Activated T-cell treated with anti-CD3 and anti-CD28 coated beads, Interleukin-2, amount 50 U/mL, for 24 hours (primary cell): ENCODE data around the gene FRMD4B.
A peak's percentile ranks its signal among the peaks of the same experiment; 100 is the strongest.

ENCODE experiments used
- DNase-seq: peaks from one replicate; pipeline ENCODE4 v3.0.0-alpha.2; 2020
- H3K27ac Mint-ChIP-seq: 2 replicates; pipeline ENCODE4 v1.8.0; 2020; ENCODE audit warnings: mild to moderate bottlenecking, mixed read lengths
- H3K27me3 Mint-ChIP-seq: 2 replicates; pipeline ENCODE4 v1.8.0; 2020; ENCODE audit warnings: mixed read lengths
- H3K36me3 Mint-ChIP-seq: 2 replicates; pipeline ENCODE4 v1.8.0; 2020; ENCODE audit warnings: low read depth, mixed read lengths
- H3K4me1 Mint-ChIP-seq: 2 replicates; pipeline ENCODE4 v1.8.0; 2020; ENCODE audit warnings: low read depth, mixed read lengths
- H3K4me3 Mint-ChIP-seq: 2 replicates; pipeline ENCODE4 v1.8.0; 2020; ENCODE audit warnings: mild to moderate bottlenecking, moderate library complexity, mixed read lengths
- H3K9me3 Mint-ChIP-seq: 2 replicates; pipeline ENCODE4 v1.8.0; 2020; ENCODE audit warnings: mixed read lengths

The FRMD4B gene

GRCh38 chr3:69199942-69200341 is 185.9 kb downstream of the FRMD4B start:
- peaks cover 70% of the 10 kb centered on the region for H3K4me1 Mint-ChIP-seq
- no peak for DNase-seq
- no peaks in the 10 kb centered on the region for H3K27me3 Mint-ChIP-seq
- peak overlapping the region; percentile 84 for H3K4me3 Mint-ChIP-seq
- peaks cover 45% of the 10 kb centered on the region for H3K36me3 Mint-ChIP-seq
- H3K9me3 Mint-ChIP-seq = no peaks in the 10 kb centered on the region
- H3K27ac Mint-ChIP-seq = peak overlapping the region; percentile 99

- no peaks in the 10 kb centered on the region for H3K9me3 Mint-ChIP-seq
- H3K27me3 Mint-ChIP-seq = no peaks in the 10 kb centered on the region
- peak; percentile 64 for DNase-seq
- peaks cover 64% of the 10 kb centered on the region for H3K36me3 Mint-ChIP-seq
- peak overlapping the region; percentile 84 for H3K4me3 Mint-ChIP-seq
- H3K27ac Mint-ChIP-seq = peak overlapping the region; percentile 99
- H3K4me1 Mint-ChIP-seq = peaks cover 61% of the 10 kb centered on the region
Observed at GRCh38 chr3:69197922-69198530, 187.9 kb downstream of the FRMD4B start.

DNA sequence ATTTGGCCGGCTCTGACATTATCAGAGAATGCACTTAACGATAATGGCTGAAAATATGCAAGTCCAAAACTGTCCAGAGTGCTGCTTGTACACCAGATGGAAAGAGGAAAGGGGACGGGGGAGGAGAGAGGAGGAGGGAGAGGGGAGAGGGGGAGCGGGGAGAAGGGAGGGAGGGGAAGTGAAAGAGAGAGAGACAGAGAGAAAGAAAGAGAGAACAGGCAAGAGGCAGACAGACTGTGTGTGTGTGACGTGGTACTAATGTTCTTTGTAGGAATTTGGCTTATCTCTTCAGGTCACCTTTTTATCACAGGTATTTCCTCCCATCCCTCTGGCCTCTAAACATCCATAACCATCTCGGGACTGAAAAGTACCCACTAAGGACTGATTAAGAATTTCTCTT is 188.4 kb downstream of the FRMD4B start:
- H3K36me3 Mint-ChIP-seq = peaks cover 70% of the 10 kb centered on the region

DNA sequence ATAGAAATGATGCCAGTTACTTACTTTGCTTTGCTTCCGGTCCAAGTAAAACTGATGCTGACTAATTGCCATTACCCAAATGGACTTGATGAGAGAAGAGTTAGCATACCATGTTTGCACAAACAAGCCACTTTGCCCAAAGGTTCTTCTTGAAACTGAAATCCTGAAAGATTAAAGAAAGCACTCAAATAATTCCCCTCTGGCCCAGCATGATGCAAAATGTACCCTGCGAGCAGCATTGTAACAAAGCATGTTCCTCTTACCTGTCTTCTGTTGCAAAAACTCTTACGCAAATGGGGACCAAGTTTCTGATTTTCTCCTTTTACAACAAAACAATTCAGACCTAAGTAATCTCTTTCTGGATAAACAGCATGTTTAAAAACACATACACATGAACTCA is 189.0 kb downstream of the FRMD4B start:
- peaks cover 55% of the 10 kb centered on the region for H3K4me1 Mint-ChIP-seq
- peak overlapping the region; percentile 99 for H3K27ac Mint-ChIP-seq
- H3K4me3 Mint-ChIP-seq = peak overlapping the region; percentile 84
- H3K36me3 Mint-ChIP-seq = peaks cover 76% of the 10 kb centered on the region
- DNase-seq = no peak
- no peaks in the 10 kb centered on the region for H3K27me3 Mint-ChIP-seq
- no peaks in the 10 kb centered on the region for H3K9me3 Mint-ChIP-seq

More for the DNA sequence above, 188.4 kb downstream of the FRMD4B start:
- Mint-ChIP-seq H3K9me3 (no peaks in the 10 kb centered on the region), H3K4me1 (peaks cover 56% of the 10 kb centered on the region), H3K27ac (peak overlapping the region; percentile 99), H3K4me3 (peak overlapping the region; percentile 84), H3K27me3 (no peaks in the 10 kb centered on the region)
- no peak for DNase-seq

DNA sequence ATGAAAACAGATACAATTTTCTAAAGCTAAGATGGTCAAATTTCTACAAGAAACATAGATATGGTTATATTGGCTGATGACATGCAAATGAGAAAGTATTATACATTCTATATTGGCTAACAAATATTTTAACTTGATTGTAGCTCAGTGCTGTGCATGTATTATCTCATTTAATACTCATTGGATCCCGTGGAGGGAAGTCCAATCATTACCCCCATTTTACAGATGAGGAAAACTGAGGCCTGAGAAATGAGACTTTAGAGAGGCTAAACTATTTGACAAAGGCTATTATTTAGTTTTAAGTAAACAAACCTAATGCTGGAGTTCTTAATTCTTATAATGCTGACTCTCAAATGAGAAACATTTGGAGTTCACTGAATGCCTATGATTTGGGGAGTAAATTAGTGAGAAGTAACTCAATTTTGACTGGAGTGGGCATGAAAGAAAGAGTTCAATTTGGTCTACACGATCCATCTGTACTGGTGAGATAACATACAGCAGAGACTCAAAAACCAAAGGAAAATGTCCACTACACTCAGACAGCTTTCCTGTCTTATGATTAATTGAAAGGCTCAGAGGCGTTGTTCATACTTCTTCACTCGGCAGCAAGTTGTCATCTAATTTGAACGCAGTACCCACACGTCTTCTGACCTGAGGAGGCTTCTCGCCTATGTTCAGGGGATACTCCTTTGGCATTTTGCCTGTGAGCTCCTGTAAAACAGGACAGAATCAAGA is 191.3 kb downstream of the FRMD4B start:
- no peak for DNase-seq
- Mint-ChIP-seq H3K4me3 (no peak overlapping the region), H3K27ac (no peak overlapping the region)

GRCh38 chr3:69193749-69194148 is 192.1 kb downstream of the FRMD4B start:
- H3K4me1 Mint-ChIP-seq = peaks cover 40% of the 10 kb centered on the region

More for the DNA sequence above, 191.3 kb downstream of the FRMD4B start:
- no peaks in the 10 kb centered on the region for H3K9me3 Mint-ChIP-seq
- H3K4me1 Mint-ChIP-seq = peaks cover 44% of the 10 kb centered on the region
- H3K27me3 Mint-ChIP-seq = no peaks in the 10 kb centered on the region
- H3K36me3 Mint-ChIP-seq = peaks cover 96% of the 10 kb centered on the region

GRCh38 chr3:69191516-69191915 is 194.4 kb downstream of the FRMD4B start:
- no peak for DNase-seq
- Mint-ChIP-seq H3K4me3 (no peak overlapping the region), H3K27me3 (no peaks in the 10 kb centered on the region), H3K27ac (no peak overlapping the region), H3K36me3 (peaks cover 93% of the 10 kb centered on the region), H3K9me3 (no peaks in the 10 kb centered on the region), H3K4me1 (peaks cover 18% of the 10 kb centered on the region)

More at GRCh38 chr3:69193749-69194148, 192.1 kb downstream of the FRMD4B start:
- H3K36me3 Mint-ChIP-seq = peaks cover 95% of the 10 kb centered on the region
- no peak overlapping the region for H3K27ac Mint-ChIP-seq
- H3K4me3 Mint-ChIP-seq = no peak overlapping the region
- no peak for DNase-seq
- no peaks in the 10 kb centered on the region for H3K27me3 Mint-ChIP-seq
- no peaks in the 10 kb centered on the region for H3K9me3 Mint-ChIP-seq

- H3K27me3 Mint-ChIP-seq = no peaks in the 10 kb centered on the region
- H3K4me3 Mint-ChIP-seq = no peak overlapping the region
- H3K36me3 Mint-ChIP-seq = peaks cover 82% of the 10 kb centered on the region
Observed at GRCh38 chr3:69189487-69189886, 196.4 kb downstream of the FRMD4B start.

GRCh38 chr3:69186575-69187093 is 199.3 kb downstream of the FRMD4B start:
- no peaks in the 10 kb centered on the region for H3K9me3 Mint-ChIP-seq
- H3K36me3 Mint-ChIP-seq = peaks cover 71% of the 10 kb centered on the region
- peaks cover 16% of the 10 kb centered on the region for H3K4me1 Mint-ChIP-seq
- H3K27ac Mint-ChIP-seq = no peak overlapping the region
- no peak overlapping the region for H3K4me3 Mint-ChIP-seq
- no peaks in the 10 kb centered on the region for H3K27me3 Mint-ChIP-seq
- no peak for DNase-seq

More at GRCh38 chr3:69189487-69189886, 196.4 kb downstream of the FRMD4B start:
- Mint-ChIP-seq H3K4me1 (peaks cover 13% of the 10 kb centered on the region), H3K27ac (no peak overlapping the region), H3K9me3 (no peaks in the 10 kb centered on the region)
- no peak for DNase-seq

- H3K27ac Mint-ChIP-seq = peak overlapping the region; percentile 3
- H3K9me3 Mint-ChIP-seq = no peaks in the 10 kb centered on the region
- no peaks in the 10 kb centered on the region for H3K27me3 Mint-ChIP-seq
- peaks cover 77% of the 10 kb centered on the region for H3K36me3 Mint-ChIP-seq
- H3K4me3 Mint-ChIP-seq = no peak overlapping the region
- no peak for DNase-seq
- H3K4me1 Mint-ChIP-seq = peaks cover 29% of the 10 kb centered on the region
Observed at GRCh38 chr3:69182588-69183316, 203.1 kb downstream of the FRMD4B start.

- no peaks in the 10 kb centered on the region for H3K9me3 Mint-ChIP-seq
- H3K4me1 Mint-ChIP-seq = peaks cover 30% of the 10 kb centered on the region
- peaks cover 69% of the 10 kb centered on the region for H3K36me3 Mint-ChIP-seq
- no peak overlapping the region for H3K27ac Mint-ChIP-seq
- H3K27me3 Mint-ChIP-seq = no peaks in the 10 kb centered on the region
- H3K4me3 Mint-ChIP-seq = no peak overlapping the region
- no peak for DNase-seq
Observed at GRCh38 chr3:69181592-69182211, 204.2 kb downstream of the FRMD4B start.

DNA sequence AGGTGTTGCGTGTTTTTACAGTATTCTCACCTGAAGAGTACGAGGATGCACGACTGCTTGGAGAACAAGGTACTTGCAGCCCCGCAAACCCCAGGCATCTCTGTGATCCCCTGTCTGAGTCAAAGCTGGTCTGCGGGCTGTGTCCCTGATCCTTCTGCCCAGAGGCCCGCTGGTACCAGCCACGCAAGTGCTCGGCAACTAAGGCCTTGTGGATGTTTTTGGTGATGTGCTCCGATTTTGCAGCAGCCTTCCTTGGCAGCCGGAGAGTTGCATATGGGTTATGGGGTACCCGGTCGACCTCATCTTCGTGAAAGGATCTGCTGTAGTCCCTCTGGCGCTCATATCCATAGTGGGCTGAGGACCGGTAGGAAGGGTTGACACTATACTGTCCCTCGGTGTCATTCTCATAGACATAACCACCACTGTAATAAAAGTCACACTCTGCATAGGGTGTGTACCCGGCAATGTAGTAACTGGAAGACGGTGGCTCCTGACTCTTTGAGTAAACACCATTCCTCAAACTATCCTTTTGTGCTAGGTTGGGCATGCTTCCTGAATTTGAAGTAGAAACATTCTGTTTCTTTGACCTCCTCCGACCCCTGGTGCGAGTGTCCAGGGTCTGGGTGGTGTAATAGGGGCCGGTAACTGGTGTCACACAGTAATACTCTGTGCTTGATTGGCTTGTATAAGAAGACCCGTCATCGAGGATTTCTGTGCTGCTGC is 204.9 kb downstream of the FRMD4B start:
- H3K4me1 Mint-ChIP-seq = peaks cover 30% of the 10 kb centered on the region
- peaks cover 73% of the 10 kb centered on the region for H3K36me3 Mint-ChIP-seq
- no peaks in the 10 kb centered on the region for H3K9me3 Mint-ChIP-seq
- no peak overlapping the region for H3K27ac Mint-ChIP-seq
- H3K27me3 Mint-ChIP-seq = no peaks in the 10 kb centered on the region
- no peak overlapping the region for H3K4me3 Mint-ChIP-seq
- DNase-seq = no peak

DNA sequence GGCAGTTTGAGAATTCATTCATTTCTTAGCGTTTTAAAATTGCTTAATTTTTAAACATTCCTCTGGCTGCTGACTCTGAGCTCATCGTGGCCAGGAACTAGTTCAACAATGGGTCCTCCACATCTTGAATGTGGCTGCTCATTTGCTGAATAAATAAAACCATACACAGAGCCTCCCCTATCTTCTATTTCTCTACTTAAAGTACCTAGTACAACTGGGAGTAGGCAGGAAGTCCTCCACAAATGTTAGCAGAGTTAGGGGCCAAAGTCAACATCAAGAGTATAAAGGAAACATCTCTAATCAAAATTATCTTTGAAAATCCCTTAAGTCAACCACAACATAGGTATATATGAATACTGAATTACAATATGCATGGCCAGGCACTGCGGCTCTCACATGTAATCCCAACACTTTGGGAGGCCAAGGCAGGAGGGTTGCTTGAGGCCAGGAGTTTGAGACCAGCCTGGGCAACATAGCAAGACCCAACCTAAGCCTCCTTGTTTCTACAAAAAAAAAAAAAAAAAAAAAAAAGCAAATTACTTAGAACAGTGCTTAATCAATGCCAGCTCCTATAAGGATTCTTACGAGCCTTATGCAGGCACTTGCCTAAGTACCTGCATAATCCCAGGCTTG is 206.0 kb downstream of the FRMD4B start:
- peak overlapping the region; percentile 69 for H3K27ac Mint-ChIP-seq

More for the DNA sequence above, 206.0 kb downstream of the FRMD4B start:
- no peak overlapping the region for H3K4me3 Mint-ChIP-seq
- peaks cover 37% of the 10 kb centered on the region for H3K4me1 Mint-ChIP-seq
- H3K36me3 Mint-ChIP-seq = peaks cover 76% of the 10 kb centered on the region
- no peak for DNase-seq
- no peaks in the 10 kb centered on the region for H3K9me3 Mint-ChIP-seq
- H3K27me3 Mint-ChIP-seq = no peaks in the 10 kb centered on the region
